Measurements from ENCODE around the gene RAD9A.

The RAD9A gene

GRCh38 chr11:67357831-67358670, 33.7 kb upstream of the RAD9A start:
- DNase-seq, result no peak

- no peak for DNase-seq
Observed at GRCh38 chr11:67364169-67364568, 27.6 kb upstream of the RAD9A start.

GRCh38 chr11:67364783-67365722, 26.7 kb upstream of the RAD9A start:
- DNase-seq, result no peak

GRCh38 chr11:67365736-67366444, 25.9 kb upstream of the RAD9A start:
- DNase-seq, result no peak

GRCh38 chr11:67366546-67366945, 25.2 kb upstream of the RAD9A start:
- DNase-seq, result no peak

GRCh38 chr11:67366961-67367760, 24.6 kb upstream of the RAD9A start:
- no peak for DNase-seq

GRCh38 chr11:67367761-67368227, 24.0 kb upstream of the RAD9A start:
- DNase-seq, result no peak

GRCh38 chr11:67368621-67369020, 23.2 kb upstream of the RAD9A start:
- DNase-seq, result no peak

- DNase-seq, result no peak
Observed at GRCh38 chr11:67369275-67369674, 22.5 kb upstream of the RAD9A start.

- DNase-seq, result no peak
Observed at GRCh38 chr11:67369801-67370284, 21.9 kb upstream of the RAD9A start.

- DNase-seq, result no peak
Observed at GRCh38 chr11:67370351-67371076, 21.3 kb upstream of the RAD9A start.

- DNase-seq, result no peak
Observed at GRCh38 chr11:67371189-67371910, 20.4 kb upstream of the RAD9A start.

- no peak for DNase-seq
Observed at GRCh38 chr11:67371911-67372320, 19.9 kb upstream of the RAD9A start.

GRCh38 chr11:67372321-67372992, 19.3 kb upstream of the RAD9A start:
- DNase-seq, result no peak

- DNase-seq, result no peak
Observed at GRCh38 chr11:67372993-67373647, 18.7 kb upstream of the RAD9A start, which contains the start of gene CLCF1. Gene CLCF1, minus strand, starts transcription at chr11:67373598. Its CDS starts 59 bp downstream, at chr11:67373539.

GRCh38 chr11:67373648-67374570, 17.9 kb upstream of the RAD9A start:
- no peak for DNase-seq

GRCh38 chr11:67374571-67375281, 17.1 kb upstream of the RAD9A start:
- no peak for DNase-seq
